ENCODE results near the gene LDLRAD4.

LDLRAD4 gene

GRCh38 chr18:13555192-13555591 lies 336.6 kb downstream of the LDLRAD4 start:
- Histone ChIP-seq H3K27ac (ENCODE audit: low read depth, low read length) (no peak overlapping the region), H3K4me3 (ENCODE audit: low read depth in 1 of 5, low read length in 5 of 5) (no peak overlapping the region), H3K4me1 (ENCODE audit: control insufficient read depth in 5 of 5, insufficient read depth in 5 of 5, low read length in 5 of 5) (peaks cover 0 to 7% (median 3%) of the 10 kb centered on the region in 5 donors), H3K36me3 (ENCODE audit: control insufficient read depth in 5 of 5, insufficient read depth in 5 of 5, low read length in 5 of 5) (no peaks in the 10 kb centered on the region), H3K9me3 (ENCODE audit: control insufficient read depth in 5 of 5, low read length in 5 of 5) (no peaks in the 10 kb centered on the region), H3K9ac (ENCODE audit: low read length in 5 of 5) (no peak overlapping the region), H3K27me3 (ENCODE audit: control insufficient read depth in 5 of 5, insufficient read depth in 4 of 5, low read length in 5 of 5) (no peaks in the 10 kb centered on the region)

- Histone ChIP-seq H3K9me3 (ENCODE audit: control insufficient read depth in 5 of 5, low read length in 5 of 5) (no peaks in the 10 kb centered on the region), H3K4me3 (ENCODE audit: low read depth in 1 of 5, low read length in 5 of 5) (no peak overlapping the region), H3K27me3 (ENCODE audit: control insufficient read depth in 5 of 5, insufficient read depth in 4 of 5, low read length in 5 of 5) (no peaks in the 10 kb centered on the region), H3K36me3 (ENCODE audit: control insufficient read depth in 5 of 5, insufficient read depth in 5 of 5, low read length in 5 of 5) (no peaks in the 10 kb centered on the region), H3K4me1 (ENCODE audit: control insufficient read depth in 5 of 5, insufficient read depth in 5 of 5, low read length in 5 of 5) (peaks cover 0 to 7% (median 3%) of the 10 kb centered on the region in 5 donors), H3K9ac (ENCODE audit: low read length in 5 of 5) (no peak overlapping the region), H3K27ac (ENCODE audit: low read depth, low read length) (no peak overlapping the region)
Observed at GRCh38 chr18:13555865-13556264, 337.3 kb downstream of the LDLRAD4 start.

GRCh38 chr18:13556502-13556901 lies 337.9 kb downstream of the LDLRAD4 start:
- Histone ChIP-seq H3K27ac (ENCODE audit: low read depth, low read length) (no peak overlapping the region), H3K4me3 (ENCODE audit: low read depth in 1 of 5, low read length in 5 of 5) (no peak overlapping the region), H3K27me3 (ENCODE audit: control insufficient read depth in 5 of 5, insufficient read depth in 4 of 5, low read length in 5 of 5) (no peaks in the 10 kb centered on the region), H3K4me1 (ENCODE audit: control insufficient read depth in 5 of 5, insufficient read depth in 5 of 5, low read length in 5 of 5) (peaks cover 0 to 7% (median 3%) of the 10 kb centered on the region in 5 donors), H3K9ac (ENCODE audit: low read length in 5 of 5) (no peak overlapping the region), H3K9me3 (ENCODE audit: control insufficient read depth in 5 of 5, low read length in 5 of 5) (no peaks in the 10 kb centered on the region), H3K36me3 (ENCODE audit: control insufficient read depth in 5 of 5, insufficient read depth in 5 of 5, low read length in 5 of 5) (no peaks in the 10 kb centered on the region)

GRCh38 chr18:13558124-13558523 lies 339.6 kb downstream of the LDLRAD4 start:
- H3K4me1 ChIP-seq (ENCODE audit: control insufficient read depth in 5 of 5, insufficient read depth in 5 of 5, low read length in 5 of 5): peaks cover 0 to 12% (median 7%) of the 10 kb centered on the region in 5 donors
- no peak overlapping the region for H3K9ac ChIP-seq (ENCODE audit: low read length in 5 of 5)
- H3K27ac ChIP-seq (ENCODE audit: low read depth, low read length): no peak overlapping the region
- no peaks in the 10 kb centered on the region for H3K36me3 ChIP-seq (ENCODE audit: control insufficient read depth in 5 of 5, insufficient read depth in 5 of 5, low read length in 5 of 5)
- H3K9me3 ChIP-seq (ENCODE audit: control insufficient read depth in 5 of 5, low read length in 5 of 5): no peaks in the 10 kb centered on the region
- no peak overlapping the region for H3K4me3 ChIP-seq (ENCODE audit: low read depth in 1 of 5, low read length in 5 of 5)
- H3K27me3 ChIP-seq (ENCODE audit: control insufficient read depth in 5 of 5, insufficient read depth in 4 of 5, low read length in 5 of 5): no peaks in the 10 kb centered on the region

DNA sequence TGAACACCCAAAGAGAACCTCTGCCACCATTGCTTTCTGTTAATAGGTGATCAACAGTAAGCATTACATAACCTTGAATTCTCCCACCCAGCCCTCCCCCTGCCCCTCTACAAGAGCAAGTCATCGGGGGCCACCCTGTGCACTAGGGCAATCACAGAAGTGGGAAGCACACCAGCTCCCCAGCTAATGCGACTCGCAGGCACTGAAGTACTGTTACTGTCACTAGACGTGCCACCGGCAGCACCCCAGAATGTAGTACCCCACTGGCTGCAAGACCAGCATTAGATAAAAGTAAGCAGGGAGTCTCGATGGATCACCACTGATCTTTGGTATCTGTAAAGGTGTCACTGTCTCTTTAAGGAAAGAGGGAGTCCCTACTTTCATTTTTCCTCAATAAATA lies 340.2 kb downstream of the LDLRAD4 start:
- Histone ChIP-seq H3K27ac (ENCODE audit: low read depth, low read length) (no peak overlapping the region), H3K36me3 (ENCODE audit: control insufficient read depth in 5 of 5, insufficient read depth in 5 of 5, low read length in 5 of 5) (no peaks in the 10 kb centered on the region), H3K9me3 (ENCODE audit: control insufficient read depth in 5 of 5, low read length in 5 of 5) (no peaks in the 10 kb centered on the region), H3K9ac (ENCODE audit: low read length in 5 of 5) (no peak overlapping the region), H3K4me1 (ENCODE audit: control insufficient read depth in 5 of 5, insufficient read depth in 5 of 5, low read length in 5 of 5) (peaks cover 0 to 19% (median 7%) of the 10 kb centered on the region in 5 donors), H3K4me3 (ENCODE audit: low read depth in 1 of 5, low read length in 5 of 5) (no peak overlapping the region), H3K27me3 (ENCODE audit: control insufficient read depth in 5 of 5, insufficient read depth in 4 of 5, low read length in 5 of 5) (no peaks in the 10 kb centered on the region)

DNA sequence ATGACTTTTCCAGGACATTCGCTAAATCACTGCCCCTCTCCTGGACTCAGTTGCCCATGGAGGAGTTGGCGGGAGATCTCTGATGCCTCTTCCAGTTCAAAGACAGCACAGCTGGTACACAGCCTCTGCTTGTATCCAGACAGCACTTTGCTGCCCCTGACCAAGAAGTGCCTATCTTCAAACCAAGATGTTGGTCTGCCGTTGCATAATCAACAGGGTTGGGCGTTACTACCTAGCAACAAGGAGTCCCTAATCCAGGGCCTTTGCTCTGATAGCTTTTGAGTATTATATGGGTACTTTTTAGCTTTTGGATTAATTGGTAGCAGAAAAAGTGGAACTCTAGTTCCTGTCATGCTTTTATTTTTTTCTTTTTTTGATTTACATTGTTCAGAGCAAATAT lies 341.2 kb downstream of the LDLRAD4 start:
- H3K9me3 ChIP-seq (ENCODE audit: control insufficient read depth in 5 of 5, low read length in 5 of 5): no peaks in the 10 kb centered on the region
- H3K4me3 ChIP-seq (ENCODE audit: low read depth in 1 of 5, low read length in 5 of 5): no peak overlapping the region
- no peaks in the 10 kb centered on the region for H3K27me3 ChIP-seq (ENCODE audit: control insufficient read depth in 5 of 5, insufficient read depth in 4 of 5, low read length in 5 of 5)
- peaks cover 0 to 28% (median 9%) of the 10 kb centered on the region in 5 donors for H3K4me1 ChIP-seq (ENCODE audit: control insufficient read depth in 5 of 5, insufficient read depth in 5 of 5, low read length in 5 of 5)
- H3K9ac ChIP-seq (ENCODE audit: low read length in 5 of 5): no peak overlapping the region
- no peak overlapping the region for H3K27ac ChIP-seq (ENCODE audit: low read depth, low read length)
- no peaks in the 10 kb centered on the region for H3K36me3 ChIP-seq (ENCODE audit: control insufficient read depth in 5 of 5, insufficient read depth in 5 of 5, low read length in 5 of 5)

DNA sequence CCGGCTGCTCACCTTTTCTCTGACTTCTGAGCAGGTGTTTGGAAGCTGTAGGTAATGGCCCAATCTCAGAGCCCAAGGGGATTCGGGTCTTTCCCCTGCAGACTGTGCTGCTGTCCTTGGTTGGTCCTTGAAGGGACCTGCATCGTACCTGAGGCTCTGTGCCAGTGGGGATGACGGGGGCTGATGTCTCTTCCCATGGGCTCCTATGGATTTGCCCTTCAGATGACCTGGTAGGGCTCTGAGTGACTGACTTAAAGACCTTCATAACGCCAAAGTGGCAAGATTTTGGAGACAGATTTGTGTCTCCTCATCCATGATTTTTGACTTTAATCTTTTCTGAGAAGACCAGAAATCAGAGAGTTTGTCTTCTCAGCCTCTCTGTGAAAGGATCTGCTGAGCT lies 341.7 kb downstream of the LDLRAD4 start:
- Histone ChIP-seq H3K36me3 (ENCODE audit: control insufficient read depth in 5 of 5, insufficient read depth in 5 of 5, low read length in 5 of 5) (no peaks in the 10 kb centered on the region), H3K9me3 (ENCODE audit: control insufficient read depth in 5 of 5, low read length in 5 of 5) (no peaks in the 10 kb centered on the region), H3K4me1 (ENCODE audit: control insufficient read depth in 5 of 5, insufficient read depth in 5 of 5, low read length in 5 of 5) (peaks cover 0 to 29% (median 11%) of the 10 kb centered on the region in 5 donors), H3K27ac (ENCODE audit: low read depth, low read length) (no peak overlapping the region), H3K27me3 (ENCODE audit: control insufficient read depth in 5 of 5, insufficient read depth in 4 of 5, low read length in 5 of 5) (no peaks in the 10 kb centered on the region), H3K4me3 (ENCODE audit: low read depth in 1 of 5, low read length in 5 of 5) (no peak overlapping the region), H3K9ac (ENCODE audit: low read length in 5 of 5) (no peak overlapping the region)

DNA sequence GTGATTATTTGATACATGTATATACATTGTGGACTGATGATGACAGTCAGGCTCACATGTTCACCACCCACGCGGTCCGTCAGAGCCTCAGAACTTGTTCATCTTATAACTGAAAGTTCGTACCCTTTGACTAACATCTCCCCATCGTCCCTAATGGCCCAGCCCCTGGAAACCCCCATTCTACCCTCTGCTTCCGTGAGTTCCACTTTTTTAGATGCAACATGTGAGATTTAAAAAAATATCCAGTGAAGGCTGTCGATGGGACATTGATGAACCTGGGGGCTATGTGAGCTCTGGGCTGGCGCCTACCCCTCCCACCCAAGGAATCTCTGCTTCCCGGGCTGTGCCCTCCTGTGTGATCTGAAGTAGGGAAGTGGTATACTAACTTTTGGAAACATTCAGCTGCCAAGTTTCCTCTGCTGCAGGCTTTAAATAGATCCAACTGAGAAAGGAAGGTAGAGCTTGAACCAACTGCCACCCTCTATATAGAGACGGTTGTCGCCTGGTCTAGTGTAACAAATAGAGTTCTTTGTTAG lies 344.0 kb downstream of the LDLRAD4 start:
- Histone ChIP-seq H3K27ac (ENCODE audit: low read depth, low read length) (no peak overlapping the region), H3K4me3 (ENCODE audit: low read depth in 1 of 5, low read length in 5 of 5) (no peak overlapping the region), H3K27me3 (ENCODE audit: control insufficient read depth in 5 of 5, insufficient read depth in 4 of 5, low read length in 5 of 5) (no peaks in the 10 kb centered on the region), H3K9ac (ENCODE audit: low read length in 5 of 5) (no peak overlapping the region), H3K9me3 (ENCODE audit: control insufficient read depth in 5 of 5, low read length in 5 of 5) (no peaks in the 10 kb centered on the region), H3K36me3 (ENCODE audit: control insufficient read depth in 5 of 5, insufficient read depth in 5 of 5, low read length in 5 of 5) (no peaks in the 10 kb centered on the region), H3K4me1 (ENCODE audit: control insufficient read depth in 5 of 5, insufficient read depth in 5 of 5, low read length in 5 of 5) (peaks cover 0 to 44% (median 22%) of the 10 kb centered on the region in 5 donors)

- no peaks in the 10 kb centered on the region for H3K27me3 ChIP-seq (ENCODE audit: control insufficient read depth in 5 of 5, insufficient read depth in 4 of 5, low read length in 5 of 5)
- no peaks in the 10 kb centered on the region for H3K9me3 ChIP-seq (ENCODE audit: control insufficient read depth in 5 of 5, low read length in 5 of 5)
- H3K4me3 ChIP-seq (ENCODE audit: low read depth in 1 of 5, low read length in 5 of 5): no peak overlapping the region
- H3K36me3 ChIP-seq (ENCODE audit: control insufficient read depth in 5 of 5, insufficient read depth in 5 of 5, low read length in 5 of 5): no peaks in the 10 kb centered on the region
- peaks cover 0 to 50% (median 28%) of the 10 kb centered on the region in 5 donors for H3K4me1 ChIP-seq (ENCODE audit: control insufficient read depth in 5 of 5, insufficient read depth in 5 of 5, low read length in 5 of 5)
- no peak overlapping the region for H3K9ac ChIP-seq (ENCODE audit: low read length in 5 of 5)
- no peak overlapping the region for H3K27ac ChIP-seq (ENCODE audit: low read depth, low read length)
Observed at GRCh38 chr18:13563390-13563805, 344.8 kb downstream of the LDLRAD4 start.

DNA sequence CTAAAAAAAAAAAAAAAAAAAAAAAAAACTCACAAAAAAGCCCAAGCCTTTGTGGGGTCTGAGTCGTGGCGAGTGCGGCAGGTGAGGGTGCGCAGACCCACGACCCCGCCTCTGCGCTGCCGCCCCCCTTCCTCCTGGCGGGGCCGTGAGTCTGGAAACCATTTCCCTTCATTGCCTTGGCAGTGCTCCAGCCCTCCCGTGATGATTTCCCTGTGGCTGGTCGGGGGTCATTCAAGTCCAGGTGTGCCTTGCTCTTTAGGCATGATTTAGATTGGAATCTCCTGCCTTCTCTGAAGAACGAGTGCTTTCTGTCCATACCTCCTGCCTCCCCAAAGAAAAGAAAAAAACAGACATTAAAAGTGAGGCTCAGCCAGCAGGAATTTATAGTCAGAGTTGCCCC lies 346.0 kb downstream of the LDLRAD4 start:
- Histone ChIP-seq H3K9me3 (ENCODE audit: control insufficient read depth in 5 of 5, low read length in 5 of 5) (no peaks in the 10 kb centered on the region), H3K4me3 (ENCODE audit: low read depth in 1 of 5, low read length in 5 of 5) (no peak overlapping the region), H3K27me3 (ENCODE audit: control insufficient read depth in 5 of 5, insufficient read depth in 4 of 5, low read length in 5 of 5) (no peaks in the 10 kb centered on the region), H3K27ac (ENCODE audit: low read depth, low read length) (no peak overlapping the region), H3K36me3 (ENCODE audit: control insufficient read depth in 5 of 5, insufficient read depth in 5 of 5, low read length in 5 of 5) (no peaks in the 10 kb centered on the region), H3K9ac (ENCODE audit: low read length in 5 of 5) (no peak overlapping the region), H3K4me1 (ENCODE audit: control insufficient read depth in 5 of 5, insufficient read depth in 5 of 5, low read length in 5 of 5) (peaks cover 0 to 54% (median 33%) of the 10 kb centered on the region in 5 donors)
